ENCODE data around the gene ITGB2.
"Not testable (repeated sequence)": the region's sequence is repeated elsewhere in the genome, so short reads cannot be mapped to it uniquely, and the experiment has no call there.

ITGB2 gene

DNA sequence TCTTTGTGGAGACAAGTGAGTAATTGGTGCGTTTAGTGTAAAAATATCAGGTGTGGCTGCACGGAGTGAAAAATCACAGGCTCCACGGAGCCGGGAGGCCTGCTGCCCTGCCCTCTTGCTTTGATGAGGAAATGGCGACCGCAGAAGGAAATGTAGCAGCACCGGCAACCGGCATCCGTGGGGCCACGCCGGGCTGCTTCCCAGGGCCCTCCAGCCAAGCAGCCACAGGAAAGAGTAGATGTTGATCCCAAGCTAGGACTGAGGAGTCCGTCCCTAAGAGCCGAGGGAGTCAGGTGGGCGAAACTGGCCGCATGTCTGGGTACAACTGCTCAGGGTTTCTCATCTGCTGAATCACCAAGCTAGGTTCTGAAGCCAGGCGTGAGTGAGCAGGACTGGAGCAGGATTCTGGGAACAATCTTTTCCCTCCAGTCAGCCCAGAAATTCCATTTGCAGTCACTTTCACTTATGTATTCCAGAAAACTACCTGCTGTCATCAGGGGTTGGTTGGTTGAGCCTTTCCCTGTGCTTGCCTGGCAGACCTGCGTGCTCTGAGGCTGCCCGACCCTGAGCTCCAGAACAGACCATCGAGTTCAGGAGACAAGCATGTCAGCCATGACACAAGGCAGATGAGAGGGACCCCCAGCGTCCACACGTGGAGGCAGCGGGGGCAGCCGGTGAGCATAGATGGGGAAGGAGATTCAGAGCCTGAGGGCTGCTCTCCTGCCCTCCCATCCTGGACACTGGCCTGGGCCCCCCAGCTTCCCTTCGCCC lies 5.8 kb upstream of the ITGB2 start:
- DNase-seq (ENCODE audit: low read depth), result no peak

- no peak for DNase-seq (ENCODE audit: low read depth)
Observed at GRCh38 chr21:44925378-44925755, 4.7 kb upstream of the ITGB2 start.

DNA sequence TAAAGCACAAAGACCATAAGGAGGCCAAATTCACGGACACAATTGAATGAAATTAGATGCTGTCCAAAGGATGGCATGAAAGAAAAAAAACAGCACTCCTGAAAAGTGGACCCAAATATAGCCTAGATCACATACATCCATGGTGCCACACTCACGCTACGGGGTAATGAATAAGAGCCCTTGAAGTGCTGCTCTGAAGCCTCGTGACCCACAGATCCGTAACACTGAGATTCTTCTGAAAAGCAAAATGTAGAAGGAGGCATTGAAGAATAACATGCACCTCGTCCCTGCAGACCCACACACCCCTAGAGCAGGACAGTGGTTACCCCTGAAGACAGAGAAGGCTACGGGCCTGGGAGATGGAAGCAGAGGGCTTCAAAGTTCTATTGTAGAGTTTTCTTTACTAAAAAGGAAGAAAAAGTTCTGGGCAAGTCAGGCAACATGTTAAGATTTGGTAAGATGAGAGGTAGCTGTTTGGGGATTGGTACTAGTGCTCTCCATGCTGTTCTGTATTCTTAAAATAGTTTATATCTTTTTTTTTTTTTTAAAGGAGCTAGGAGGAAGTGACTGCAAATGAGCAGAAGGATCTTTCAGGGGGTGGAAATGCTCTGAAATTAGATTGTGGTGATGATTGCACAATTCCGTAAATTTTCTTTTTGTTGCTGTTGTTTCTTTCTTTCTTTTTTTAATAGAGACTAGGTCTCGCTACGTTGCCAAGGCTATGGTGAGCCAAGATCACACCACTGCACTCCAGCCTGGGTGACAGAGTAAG lies 4.1 kb upstream of the ITGB2 start:
- no peak for DNase-seq (ENCODE audit: low read depth)

- DNase-seq (ENCODE audit: low read depth), result no peak
Observed at GRCh38 chr21:44923480-44924084, 2.9 kb upstream of the ITGB2 start.

DNA sequence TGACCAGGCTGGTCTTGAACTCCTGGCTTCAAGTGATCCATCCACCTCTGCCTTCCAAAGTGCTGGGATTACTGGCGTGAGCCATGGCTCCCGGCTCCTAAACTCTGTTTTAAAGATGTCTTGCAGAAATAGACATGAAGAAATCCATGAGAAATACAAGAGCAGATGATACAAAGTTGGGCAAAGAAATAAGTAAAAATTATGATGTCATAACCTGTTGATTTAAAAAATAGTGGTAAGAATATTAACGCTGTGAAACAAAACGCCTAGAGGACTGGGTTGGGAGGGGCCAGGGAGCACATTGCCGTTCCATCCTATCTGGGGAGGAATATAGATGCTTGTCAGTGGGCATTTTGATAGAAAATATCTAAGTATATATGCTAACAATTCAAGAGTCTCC lies 1.2 kb upstream of the ITGB2 start:
- no peak for DNase-seq (ENCODE audit: low read depth)

GRCh38 chr21:44919913-44920693 lies 596 bp downstream of the ITGB2 start:
- no peak for DNase-seq (ENCODE audit: low read depth)

- DNase-seq (ENCODE audit: low read depth), result no peak
Observed at GRCh38 chr21:44919111-44919912, 1.4 kb downstream of the ITGB2 start.

DNA sequence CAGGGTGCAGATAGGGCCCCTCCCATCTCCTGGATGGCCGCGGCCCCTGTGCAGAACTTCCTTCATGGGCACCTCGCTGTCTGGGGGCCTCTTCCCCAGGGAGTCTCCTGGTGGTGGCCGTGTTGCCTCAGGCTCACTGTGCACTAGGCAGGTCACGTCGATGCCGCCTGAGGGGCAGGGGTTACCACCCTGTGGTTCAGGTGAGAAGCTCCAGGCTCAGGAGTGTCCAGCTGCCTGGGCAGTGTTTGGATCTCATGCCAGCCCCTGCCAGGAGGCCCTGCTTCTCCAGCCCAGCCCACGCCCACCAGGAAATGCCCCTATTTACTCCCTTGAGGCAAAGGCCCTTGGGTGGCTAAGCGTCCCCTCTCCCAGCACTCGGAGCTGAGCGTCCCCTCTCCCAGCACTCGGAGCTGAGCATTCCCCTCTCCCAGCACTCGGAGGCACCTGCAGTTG lies 2.1 kb downstream of the ITGB2 start:
- DNase-seq (ENCODE audit: low read depth), result no peak

DNA sequence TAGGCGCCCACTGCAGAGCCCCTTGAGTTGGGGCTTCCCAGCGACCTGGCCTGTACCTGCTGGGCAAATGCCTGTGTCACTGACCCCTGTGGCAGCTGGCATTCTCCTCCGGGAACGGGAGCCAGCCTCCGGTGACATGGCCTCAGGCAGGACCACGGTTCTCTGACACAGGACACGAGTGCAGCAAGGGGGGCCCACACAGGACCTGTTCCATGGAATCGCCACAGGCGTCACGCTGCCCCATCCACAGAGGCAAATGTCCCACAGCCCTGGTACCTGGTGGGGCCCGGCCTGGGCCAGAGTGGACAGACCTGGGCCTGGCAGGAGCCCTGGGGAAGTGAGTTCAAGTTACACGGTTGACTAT lies 2.6 kb downstream of the ITGB2 start:
- no peak for DNase-seq (ENCODE audit: low read depth)

GRCh38 chr21:44917446-44918106 lies 3.1 kb downstream of the ITGB2 start:
- DNase-seq (ENCODE audit: low read depth), result no peak

GRCh38 chr21:44916965-44917364 lies 3.7 kb downstream of the ITGB2 start:
- DNase-seq (ENCODE audit: low read depth), result no peak

GRCh38 chr21:44914176-44914874 lies 6.4 kb downstream of the ITGB2 start:
- DNase-seq (ENCODE audit: low read depth), result no peak

DNA sequence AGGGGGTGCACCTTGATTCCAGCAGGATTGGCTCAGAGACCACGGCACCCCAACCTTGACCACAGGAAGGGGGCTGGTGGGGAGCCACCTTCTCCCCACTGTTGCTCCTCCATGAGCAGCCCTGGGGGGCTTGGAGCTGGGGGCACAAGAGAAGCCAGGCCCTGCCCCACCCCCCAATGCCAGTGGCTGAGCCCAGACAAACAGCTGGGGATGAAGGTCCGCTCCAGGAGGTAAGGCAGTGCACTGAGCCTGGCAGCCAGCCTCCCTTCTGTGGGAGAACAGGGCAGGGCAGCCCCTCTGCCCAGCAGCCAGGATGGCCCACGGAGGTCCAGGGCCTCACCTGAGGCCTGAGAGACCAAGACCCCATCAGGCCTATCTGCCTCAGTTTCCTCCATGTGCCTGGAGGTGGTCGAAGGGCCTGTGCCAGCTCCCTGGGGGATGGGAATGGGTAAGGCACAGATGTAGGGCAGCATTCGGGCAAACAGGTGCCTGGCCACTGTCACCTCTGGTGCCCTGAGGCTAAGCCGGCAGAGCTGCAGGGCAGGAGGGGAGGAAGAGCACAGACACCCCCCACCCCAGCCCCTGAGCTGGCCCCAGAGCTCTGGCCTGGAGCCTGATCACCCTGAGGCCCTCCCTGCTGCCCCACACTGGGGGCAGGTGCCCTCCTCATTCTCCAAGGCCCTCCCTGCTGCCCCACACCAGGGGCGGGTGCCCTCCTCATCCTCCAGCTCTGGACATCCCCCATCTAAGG lies 7.1 kb downstream of the ITGB2 start:
- DNase-seq (ENCODE audit: low read depth), result no peak

GRCh38 chr21:44912506-44913412 lies 7.9 kb downstream of the ITGB2 start:
- not testable (repeated sequence) for DNase-seq (ENCODE audit: low read depth)

DNA sequence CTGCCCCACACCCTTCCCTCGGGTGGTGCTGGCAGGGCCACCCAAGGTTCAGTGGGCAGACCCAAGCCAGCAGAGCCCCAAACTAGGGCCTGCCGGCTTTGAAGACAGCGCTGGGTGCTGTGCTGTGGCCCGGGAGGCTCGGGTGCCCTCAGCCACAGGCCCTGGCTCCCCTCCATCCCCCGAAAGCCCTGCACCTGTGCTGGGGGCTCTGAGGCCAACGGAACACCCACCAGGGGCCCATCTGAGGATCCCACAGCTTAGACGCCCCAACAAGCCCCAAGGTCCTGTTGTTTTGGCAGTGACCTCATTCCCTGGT lies 8.6 kb downstream of the ITGB2 start:
- no peak for DNase-seq (ENCODE audit: low read depth)

- no peak for DNase-seq (ENCODE audit: low read depth)
Observed at GRCh38 chr21:44911384-44912157, 9.1 kb downstream of the ITGB2 start.

DNA sequence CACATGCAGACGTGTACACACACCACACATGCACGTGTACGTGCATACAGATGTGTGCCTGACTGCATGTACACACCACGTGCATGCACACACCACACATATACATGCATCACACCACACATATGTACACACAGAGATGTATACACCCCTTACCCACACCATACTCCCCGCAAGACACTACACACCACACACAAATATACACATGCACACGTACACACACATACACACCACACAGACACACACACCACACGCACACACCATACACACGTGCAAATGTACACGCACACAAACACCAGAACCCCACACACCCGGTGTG lies 9.7 kb downstream of the ITGB2 start:
- no peak for DNase-seq (ENCODE audit: low read depth)

Data from activated T-cell treated with anti-CD3 and anti-CD28 coated beads for 24 hours (primary cell).